CD4-positive, alpha-beta T cell (primary cell): ENCODE data around the gene PLCB1. TPM values are rescaled to one million over a fixed set of nuclear protein-coding genes. Genes with fewer than 3 reads are reported as not detected.

ENCODE experiments used
- ATAC-seq: fragments of 200-7000 bp; cut with Tn5 transposase; one replicate; pipeline ENCODE4 v1.10.0; 2022; ENCODE audit warnings: mild to moderate bottlenecking; ENCODE audit not compliant: poor library complexity
- CTCF ChIA-PET: fragments of 350-600 bp; sonication (Branson Sonifier 250); formaldehyde crosslinking; loops from one replicate; lab custom pipeline; 2021; ENCODE audit warnings: antibody characterized with exemption, inconsistent platforms; lab: Charles Lee
- POLR2A ChIA-PET: fragments of 350-600 bp; sonication (Branson Sonifier 250); formaldehyde crosslinking; loops from one replicate; lab custom pipeline; 2021; ENCODE audit warnings: antibody characterized with exemption, inconsistent platforms; lab: Charles Lee
- DNase-seq, 14 experiments: peaks; one replicate each; pipeline ENCODE4 v3.0.0-alpha.2; 2013 to 2020; ENCODE audit warnings: mixed read lengths in 2 of 14
- H3K27ac ChIP-seq, 2 donors: one replicate each; pipeline versions ENCODE4 v1.5.1 to v1.7.0; 2013; ENCODE audit warnings: low read length in 2 of 2, low read depth in 1 of 2, mild to moderate bottlenecking in 1 of 2
- H3K27me3 ChIP-seq, 2 experiments: 1 replicate in 1 of 2; 2 replicates in 1 of 2; pipeline versions ENCODE4 v1.6.1 to v1.7.0; 2013; ENCODE audit warnings: low read length in 2 of 2, control low read depth in 1 of 2, mild to moderate bottlenecking in 1 of 2, moderate library complexity in 1 of 2; ENCODE audit not compliant: insufficient read depth in 2 of 2, control insufficient read depth in 1 of 2
- H3K36me3 ChIP-seq: one replicate; pipeline ENCODE4 v1.6.1; 2013; ENCODE audit warnings: low read length, control low read depth; ENCODE audit not compliant: insufficient read depth
- H3K4me1 ChIP-seq: one replicate; pipeline ENCODE4 v1.6.1; 2013; ENCODE audit warnings: low read length, control low read depth; ENCODE audit not compliant: insufficient read depth
- H3K4me3 ChIP-seq: one replicate; pipeline ENCODE4 v1.5.1; 2013; ENCODE audit warnings: mild to moderate bottlenecking, low read length, moderate library complexity
- H3K9me3 ChIP-seq, 2 experiments: 1 replicate in 1 of 2; 2 replicates in 1 of 2; pipeline versions ENCODE4 v1.6.1 to v1.7.0; 2013; ENCODE audit warnings: low read length in 2 of 2, mild to moderate bottlenecking in 2 of 2, control low read depth in 1 of 2, moderate library complexity in 1 of 2; ENCODE audit not compliant: control insufficient read depth in 1 of 2, insufficient read depth in 1 of 2
- H3K27ac Mint-ChIP-seq: one replicate; pipeline ENCODE4 v1.8.0; 2020; ENCODE audit warnings: mixed read lengths
- H3K27me3 Mint-ChIP-seq: one replicate; pipeline ENCODE4 v1.8.0; 2021; ENCODE audit warnings: mixed read lengths
- H3K36me3 Mint-ChIP-seq: one replicate; pipeline ENCODE4 v1.8.0; 2021; ENCODE audit warnings: low read depth, mixed read lengths
- H3K4me1 Mint-ChIP-seq: one replicate; pipeline ENCODE4 v1.8.0; 2021; ENCODE audit warnings: low read depth, mixed read lengths
- H3K4me3 Mint-ChIP-seq: one replicate; pipeline ENCODE4 v1.8.0; 2020; ENCODE audit warnings: mild to moderate bottlenecking, mixed read lengths
- H3K9me3 Mint-ChIP-seq: one replicate; pipeline ENCODE4 v1.8.0; 2020; ENCODE audit warnings: mixed read lengths
- CTCF ChIP-seq: fragments of 200-600 bp; IDR thresholded peaks from one replicate; pipeline ENCODE4 v1.8.0; 2022; ENCODE audit warnings: antibody characterized with exemption, mild to moderate bottlenecking
- intact Hi-C, 2 experiments: fragments of 100-400 bp; cut with DNase I in 1 of 2; cut with micrococcal nuclease in 1 of 2; formaldehyde crosslinking; loops; one replicate each; pipeline versions ENCODE4 v1.15.1 to v1.9.0; 2023 to 2025; cut with DNase I, micrococcal nuclease
- total RNA-seq, 174 experiments: library from RNA in 2 of 174; stranded (reverse) in 2 of 174; gene quantifications; one replicate each; pipeline ENCODE4 v1.2.3 and lab custom pipeline; 2021 to 2026

PLCB1 gene
- total RNA-seq, 2 experiments from 2014 or later = 3.8 to 5.6 TPM

- Mint-ChIP-seq H3K4me3 (peak overlapping the region; percentile 79), H3K27ac (peak overlapping the region; percentile 76), H3K36me3 (no peaks in the 10 kb centered on the region), H3K27me3 (no peaks in the 10 kb centered on the region), H3K9me3 (no peaks in the 10 kb centered on the region), H3K4me1 (peaks cover 25% of the 10 kb centered on the region)
- peaks cover 18% of the 10 kb centered on the region for H3K4me1 ChIP-seq
- intact Hi-C loops = no loop called here
- POLR2A ChIA-PET = interaction anchor here (1.1 kb wide), 1 partner anchor 194 kb away, joined by 3 read pairs; the partner anchor contains the start of gene TMX4
- no peaks in the 10 kb centered on the region for H3K36me3 ChIP-seq
- CTCF ChIA-PET = no interaction called here
- peak overlapping the region; percentile 42 for H3K4me3 ChIP-seq
- DNase-seq (peak in 3 of 14 experiments; percentile 43 to 54 (median 50)), ATAC-seq (peak; percentile 75)
- peak overlapping the region; percentile 14 to 15 for H3K27ac ChIP-seq
- TF ChIP-seq CTCF = no peak
- no peaks in the 10 kb centered on the region for H3K9me3 ChIP-seq
- no peaks in the 10 kb centered on the region for H3K27me3 ChIP-seq
These were observed 81.9 kb downstream of the PLCB1 start for GRCh38 chr20:8213831-8214587.

DNA sequence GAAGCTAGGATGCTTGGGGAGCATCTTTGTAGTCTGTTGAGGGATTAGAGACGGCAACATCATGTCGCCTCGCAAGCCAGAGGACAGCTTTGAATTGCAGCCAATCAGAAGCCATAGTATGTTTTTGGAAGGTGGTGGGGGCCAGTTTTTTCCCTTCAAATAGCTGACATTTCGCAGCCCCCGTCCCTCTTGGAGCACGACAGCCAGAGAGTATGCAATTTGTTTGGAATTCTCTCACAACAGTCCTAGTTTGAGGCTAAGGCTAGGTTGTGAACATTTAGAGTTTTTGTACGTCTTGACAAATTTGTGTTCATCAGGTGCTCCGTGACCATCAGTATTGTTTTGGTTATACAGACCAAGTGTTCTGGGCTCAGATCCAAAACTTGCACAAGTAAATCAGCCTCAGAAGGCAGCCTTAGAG is 83.3 kb downstream of the PLCB1 start:
- intact Hi-C loops = no loop called here
- Mint-ChIP-seq H3K36me3 (no peaks in the 10 kb centered on the region), H3K27me3 (no peaks in the 10 kb centered on the region), H3K9me3 (no peaks in the 10 kb centered on the region), H3K27ac (no peak overlapping the region), H3K4me3 (no peak overlapping the region), H3K4me1 (peaks cover 25% of the 10 kb centered on the region)
- ChIA-PET CTCF (no interaction called here), POLR2A (no interaction called here)
- H3K9me3 ChIP-seq = no peaks in the 10 kb centered on the region
- no peak for TF ChIP-seq CTCF
- H3K27me3 ChIP-seq = no peaks in the 10 kb centered on the region
- DNase-seq (no peak), ATAC-seq (no peak)
- no peaks in the 10 kb centered on the region for H3K36me3 ChIP-seq
- no peak overlapping the region for H3K4me3 ChIP-seq
- H3K27ac ChIP-seq = no peak overlapping the region
- H3K4me1 ChIP-seq = peaks cover 18% of the 10 kb centered on the region

GRCh38 chr20:8216375-8217200 is 84.5 kb downstream of the PLCB1 start:
- CTCF ChIA-PET = no interaction called here
- no peaks in the 10 kb centered on the region for H3K36me3 Mint-ChIP-seq
- DNase-seq (no peak), ATAC-seq (no peak)
- H3K36me3 ChIP-seq = no peaks in the 10 kb centered on the region
- H3K27me3 Mint-ChIP-seq = no peaks in the 10 kb centered on the region
- TF ChIP-seq CTCF = no peak
- no peak overlapping the region for H3K27ac Mint-ChIP-seq
- no peaks in the 10 kb centered on the region for H3K9me3 ChIP-seq
- no peaks in the 10 kb centered on the region for H3K27me3 ChIP-seq
- no peak overlapping the region for H3K4me3 Mint-ChIP-seq
- POLR2A ChIA-PET = no interaction called here
- H3K27ac ChIP-seq = no peak overlapping the region
- H3K4me1 Mint-ChIP-seq = peaks cover 25% of the 10 kb centered on the region
- H3K4me1 ChIP-seq = peaks cover 18% of the 10 kb centered on the region
- H3K9me3 Mint-ChIP-seq = no peaks in the 10 kb centered on the region
- intact Hi-C loops = no loop called here
- no peak overlapping the region for H3K4me3 ChIP-seq
